ENCODE data around the gene FUCA1.

- TF ChIP-seq, protein P1, sequence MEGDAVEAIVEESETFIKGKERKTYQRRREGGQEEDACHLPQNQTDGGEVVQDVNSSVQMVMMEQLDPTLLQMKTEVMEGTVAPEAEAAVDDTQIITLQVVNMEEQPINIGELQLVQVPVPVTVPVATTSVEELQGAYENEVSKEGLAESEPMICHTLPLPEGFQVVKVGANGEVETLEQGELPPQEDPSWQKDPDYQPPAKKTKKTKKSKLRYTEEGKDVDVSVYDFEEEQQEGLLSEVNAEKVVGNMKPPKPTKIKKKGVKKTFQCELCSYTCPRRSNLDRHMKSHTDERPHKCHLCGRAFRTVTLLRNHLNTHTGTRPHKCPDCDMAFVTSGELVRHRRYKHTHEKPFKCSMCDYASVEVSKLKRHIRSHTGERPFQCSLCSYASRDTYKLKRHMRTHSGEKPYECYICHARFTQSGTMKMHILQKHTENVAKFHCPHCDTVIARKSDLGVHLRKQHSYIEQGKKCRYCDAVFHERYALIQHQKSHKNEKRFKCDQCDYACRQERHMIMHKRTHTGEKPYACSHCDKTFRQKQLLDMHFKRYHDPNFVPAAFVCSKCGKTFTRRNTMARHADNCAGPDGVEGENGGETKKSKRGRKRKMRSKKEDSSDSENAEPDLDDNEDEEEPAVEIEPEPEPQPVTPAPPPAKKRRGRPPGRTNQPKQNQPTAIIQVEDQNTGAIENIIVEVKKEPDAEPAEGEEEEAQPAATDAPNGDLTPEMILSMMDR (IDR thresholded peaks at IDR 0.05), result no peak
- TF ChIP-seq POLR2A (IDR thresholded peaks at IDR 0.05) (no peak), EP300 (IDR thresholded peaks at IDR 0.05; ENCODE audit: low read depth) (no peak), POLR2AphosphoS5 (IDR thresholded peaks at IDR 0.05) (no peak)
Observed at GRCh38 chr1:23903754-23904153, 35.7 kb upstream of the FUCA1 start.

Measured in transverse colon (tissue), 4 donors.